K562 (cell line): ENCODE results near the gene PTGER2. TPM values are rescaled to one million over a fixed set of nuclear protein-coding genes. Genes with fewer than 3 reads are reported as not detected.

Experiments
- ATAC-seq: fragments of 200-7000 bp; cut with Tn5 transposase; 3 replicates; pipeline ENCODE4 v1.9.1; 2020; ENCODE audit warnings: moderate library complexity
- BruUV-seq: library from RNA; stranded (reverse); fragments of 400-500 nt; replicated peaks from 2 replicates; lab custom pipeline; 2021; lab: Mats Ljungman, UMichigan
- CTCF ChIA-PET: fragments of 300-600 bp; formaldehyde crosslinking; extraction: SDS; loops from one replicate; lab custom pipeline; 2021; ENCODE audit warnings: low intra/inter-chr PET ratio; lab: Yijun Ruan, JAX
- POLR2A ChIA-PET: fragments of 300-600, 350-650 bp; sonication (Branson Sonifier 250); formaldehyde crosslinking; extraction: SDS; loops from one replicate; lab custom pipeline; 2021; ENCODE audit warnings: antibody characterized with exemption, inconsistent platforms; lab: Yijun Ruan, JAX
- DNase-seq, 4 experiments: peaks; one replicate each; pipeline versions ENCODE4 v3.0.0 to v3.0.0-alpha.2; 2011 to 2018; ENCODE audit warnings: low spot score in 3 of 4, mixed read lengths in 3 of 4; ENCODE audit errors: extremely low read depth in 1 of 4
- FAIRE-seq: peaks from 2 replicates; lab custom pipeline; 2011; peaks lifted over from hg19 to GRCh38; lab: Jason Lieb, UNC
- H2AFZ ChIP-seq: 2 replicates; pipeline ENCODE4 v1.6.0; 2011; ENCODE audit warnings: low read depth, low read length, control low read depth, inconsistent platforms
- H3K27ac ChIP-seq: fragments of 200-600 bp; 3 replicates; pipeline ENCODE4 v1.8.0; 2011; ENCODE audit warnings: low read depth, mild to moderate bottlenecking, control low read depth, inconsistent platforms, low read length, moderate library complexity, mixed read lengths; ENCODE audit errors: extremely low read depth
- H3K27me3 ChIP-seq, 2 experiments: fragments of 300-600 bp in 1 of 2; 2 replicates in 1 of 2; 3 replicates in 1 of 2; pipeline versions ENCODE4 v1.6.0 to v1.8.0; 2011; ENCODE audit warnings: inconsistent platforms in 2 of 2, low read length in 2 of 2, mild to moderate bottlenecking in 1 of 2, mixed read lengths in 1 of 2, moderate library complexity in 1 of 2; ENCODE audit not compliant: control insufficient read depth in 2 of 2, insufficient read depth in 2 of 2
- H3K36me3 ChIP-seq: fragments of 300-600 bp; 3 replicates; pipeline ENCODE4 v1.8.0; 2011; ENCODE audit warnings: mild to moderate bottlenecking, low read length, inconsistent platforms; ENCODE audit not compliant: control insufficient read depth, insufficient read depth
- H3K4me1 ChIP-seq, 2 experiments: fragments of 200-600 bp in 1 of 2; replicated peaks in 1 of 2; 2 replicates in 1 of 2; 3 replicates in 1 of 2; pipeline versions ENCODE4 v1.5.1 to v1.8.0; 2011; ENCODE audit warnings: inconsistent platforms in 2 of 2, low read length in 2 of 2, mild to moderate bottlenecking in 1 of 2, mixed read lengths in 1 of 2, moderate library complexity in 1 of 2; ENCODE audit not compliant: control insufficient read depth in 2 of 2, insufficient read depth in 2 of 2
- H3K4me2 ChIP-seq: 2 replicates; pipeline ENCODE4 v1.6.1; 2011; ENCODE audit warnings: low read length, control low read depth, inconsistent platforms, mixed read lengths; ENCODE audit not compliant: insufficient read depth
- H3K4me3 ChIP-seq: fragments of 200-600 bp; sonication (generic), shearing (Covaris generic); 2 replicates; pipeline ENCODE4 v1.5.1; 2016; ENCODE audit warnings: control low read depth, inconsistent platforms
- H3K79me2 ChIP-seq: fragments of 200-600 bp; 3 replicates; pipeline ENCODE4 v1.8.0; 2011; ENCODE audit warnings: low read length, inconsistent platforms; ENCODE audit not compliant: control insufficient read depth, insufficient read depth
- H3K9ac ChIP-seq, 2 experiments: 2 replicates each; pipeline versions ENCODE4 v1.6.0 to v1.6.1; 2011; ENCODE audit warnings: low read depth in 2 of 2, low read length in 2 of 2, control low read depth in 1 of 2, inconsistent platforms in 1 of 2, mild to moderate bottlenecking in 1 of 2, mixed read lengths in 1 of 2; ENCODE audit not compliant: insufficient read depth in 1 of 2
- H3K9me1 ChIP-seq: one replicate; pipeline ENCODE4 v1.6.0; 2011; ENCODE audit warnings: inconsistent platforms, mild to moderate bottlenecking, low read length, moderate library complexity; ENCODE audit not compliant: control insufficient read depth, insufficient read depth
- H3K9me3 ChIP-seq: replicated peaks from 2 replicates; pipeline ENCODE4 v1.5.1; 2011; ENCODE audit warnings: low read depth, low read length, inconsistent platforms; ENCODE audit not compliant: control insufficient read depth, insufficient read depth
- H4K20me1 ChIP-seq: replicated peaks from 2 replicates; pipeline ENCODE4 v1.6.1; 2011; ENCODE audit warnings: low read length, inconsistent platforms, mixed read lengths; ENCODE audit not compliant: control insufficient read depth, insufficient read depth
- CHCHD3 ChIP-seq: fragments of 250-450 bp; sonication (Bioruptor Pico); IDR thresholded peaks from 2 replicates; pipeline ENCODE4 v2.1.2; 2022; ENCODE audit warnings: mild to moderate bottlenecking
- CTCF ChIP-seq, 3 experiments: IDR thresholded peaks in 2 of 3; conservative IDR thresholded peaks in 1 of 3; 2 replicates each; pipeline ENCODE4 v1.5.1; 2011 to 2012; ENCODE audit warnings: low read length in 3 of 3, mild to moderate bottlenecking in 3 of 3, control low read depth in 2 of 3, improper control_type of control experiment in 1 of 3, inconsistent platforms in 1 of 3, low read depth in 1 of 3, mixed read lengths in 1 of 3, moderate library complexity in 1 of 3; ENCODE audit not compliant: insufficient read depth in 2 of 3
- IFI16 ChIP-seq: fragments of 250-450 bp; sonication (Bioruptor Pico); IDR thresholded peaks from 2 replicates; pipeline ENCODE4 v2.1.2; 2022; ENCODE audit warnings: mild to moderate bottlenecking, inconsistent platforms
- KDM4B ChIP-seq, 2 experiments: fragments of 450-650 bp in 1 of 2; sonication (generic) in 1 of 2; IDR thresholded peaks; 2 replicates each; pipeline ENCODE4 v1.6.1; 2016 to 2017; ENCODE audit warnings: borderline replicate concordance in 2 of 2, antibody characterized with exemption in 1 of 2, low read depth in 1 of 2, mild to moderate bottlenecking in 1 of 2
- NEUROD1 ChIP-seq: fragments of 150-350 bp; IDR thresholded peaks from 2 replicates; pipeline ENCODE4 v1.6.1; 2014; ENCODE audit warnings: borderline replicate concordance, low read length, low read depth; ENCODE audit not compliant: partially characterized antibody
- PTRF ChIP-seq: fragments of 450-650 bp; IDR thresholded peaks from 2 replicates; pipeline ENCODE4 v1.6.1; 2016; ENCODE audit warnings: mild to moderate bottlenecking, missing genetic modification characterization, missing compliant biosample characterization
- RAD21 ChIP-seq, 2 experiments: fragments of 250-450 bp in 1 of 2; fragments of 450-650 bp in 1 of 2; sonication (Bioruptor Pico) in 1 of 2; formaldehyde crosslinking in 1 of 2; IDR thresholded peaks in 1 of 2; conservative IDR thresholded peaks in 1 of 2; 2 replicates each; pipeline versions ENCODE4 v1.4.0 to v1.8.0; 2020 to 2022; ENCODE audit warnings: mild to moderate bottlenecking in 2 of 2, moderate library complexity in 1 of 2
- TAF1 ChIP-seq: IDR thresholded peaks from 2 replicates; pipeline ENCODE4 v1.6.1; 2011; ENCODE audit warnings: mild to moderate bottlenecking, low read length, moderate library complexity; ENCODE audit not compliant: insufficient read depth, control insufficient read depth, severe bottlenecking; ENCODE audit errors: extremely low read depth
- ZBTB1 ChIP-seq: sonication (generic); formaldehyde crosslinking; IDR thresholded peaks from 2 replicates; pipeline ENCODE4 v1.8.1; 2023; ENCODE audit warnings: missing genetic modification reagents, low read depth, mild to moderate bottlenecking, borderline replicate concordance
- ZBTB34 ChIP-seq: fragments of 250-450 bp; sonication (Bioruptor Pico); IDR thresholded peaks from 2 replicates; pipeline ENCODE4 v1.8.0; 2021; ENCODE audit warnings: mild to moderate bottlenecking, moderate library complexity
- WGBS: fragments of 100-300 bp; shearing (Covaris generic); methylation state at CpG from one replicate; pipeline ENCODE4 v1.1.6; 2016; ENCODE audit warnings: low coverage, mixed read lengths; ENCODE audit not compliant: insufficient coverage; ENCODE audit errors: missing lambda C conversion rate; 5-methylcytosine and 5-hydroxymethylcytosine counted together
- in situ Hi-C: fragments of 300-500 bp; cut with MboI; formaldehyde crosslinking; loops from 4 replicates; pipeline ENCODE4 v1.15.0; 2018; ENCODE audit warnings: inconsistent platforms, mixed read lengths
- intact Hi-C: fragments of 100-400 bp; cut with micrococcal nuclease; formaldehyde crosslinking; loops from 2 replicates; pipeline ENCODE4 v1.14.2; 2022
- polyA plus RNA-seq, 8 experiments: library from polyadenylated mRNA; depleted of rRNA in 4 of 8; stranded (reverse) in 5 of 8; unstranded in 3 of 8; fragments of >200 nt; fragmentation: Nextera tagmentation in 2 of 8; fragmentation: Illumina TruSeq in 1 of 8; extraction: Ambion mirVana in 2 of 8; extraction: Trizol in 1 of 8; gene quantifications; 2 replicates each; pipeline versions ENCODE4 v1.2.1 to v1.2.3, GENCODE V29; 2011 to 2014; ENCODE audit warnings: inconsistent platforms in 1 of 8, missing spikeins in 1 of 8
- total RNA-seq, 7 experiments: library from RNA; depleted of rRNA in 6 of 7; stranded (reverse); fragments of >200 nt in 6 of 7; fragmentation: Illumina TruSeq in 2 of 7; extraction: Trizol in 2 of 7; gene quantifications; 2 replicates each; pipeline versions ENCODE4 v1.2.1 to v1.2.3, GENCODE V29; 2011 to 2021; ENCODE audit warnings: low replicate concordance in 1 of 7
- TF ChIP-seq, protein P1 (sequence below): sonication (generic); formaldehyde crosslinking; IDR thresholded peaks from 2 replicates; pipeline ENCODE4 v1.8.0; 2023; ENCODE audit warnings: missing genetic modification reagents, mild to moderate bottlenecking, borderline replicate concordance

The PTGER2 gene
- total and polyA plus RNA-seq, 9 of the 15 experiments (the other 6 are each of a cell fraction or from before 2014, with no cell fraction given), result not detected

DNA sequence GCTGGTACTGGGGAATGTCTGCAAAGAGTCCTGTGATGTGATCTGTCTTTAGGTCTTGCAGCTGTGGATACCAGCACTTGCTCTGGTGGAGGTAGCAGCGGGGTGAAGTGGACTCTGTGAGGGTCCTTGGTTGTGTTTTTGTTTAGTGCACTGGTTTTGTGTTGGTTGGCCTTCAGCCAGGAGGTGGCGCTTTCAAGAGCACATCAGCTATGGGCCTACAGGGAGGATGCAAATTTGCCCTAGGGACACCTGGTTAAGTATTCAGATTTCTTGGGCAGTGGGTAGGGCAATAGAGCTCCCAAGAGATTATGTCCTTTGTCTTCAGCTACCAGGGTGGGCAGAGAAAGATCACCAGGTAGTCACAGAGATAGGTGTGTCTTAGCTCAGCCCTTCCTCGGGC lies 63.8 kb downstream of the PTGER2 start:
- TF ChIP-seq, protein P1, sequence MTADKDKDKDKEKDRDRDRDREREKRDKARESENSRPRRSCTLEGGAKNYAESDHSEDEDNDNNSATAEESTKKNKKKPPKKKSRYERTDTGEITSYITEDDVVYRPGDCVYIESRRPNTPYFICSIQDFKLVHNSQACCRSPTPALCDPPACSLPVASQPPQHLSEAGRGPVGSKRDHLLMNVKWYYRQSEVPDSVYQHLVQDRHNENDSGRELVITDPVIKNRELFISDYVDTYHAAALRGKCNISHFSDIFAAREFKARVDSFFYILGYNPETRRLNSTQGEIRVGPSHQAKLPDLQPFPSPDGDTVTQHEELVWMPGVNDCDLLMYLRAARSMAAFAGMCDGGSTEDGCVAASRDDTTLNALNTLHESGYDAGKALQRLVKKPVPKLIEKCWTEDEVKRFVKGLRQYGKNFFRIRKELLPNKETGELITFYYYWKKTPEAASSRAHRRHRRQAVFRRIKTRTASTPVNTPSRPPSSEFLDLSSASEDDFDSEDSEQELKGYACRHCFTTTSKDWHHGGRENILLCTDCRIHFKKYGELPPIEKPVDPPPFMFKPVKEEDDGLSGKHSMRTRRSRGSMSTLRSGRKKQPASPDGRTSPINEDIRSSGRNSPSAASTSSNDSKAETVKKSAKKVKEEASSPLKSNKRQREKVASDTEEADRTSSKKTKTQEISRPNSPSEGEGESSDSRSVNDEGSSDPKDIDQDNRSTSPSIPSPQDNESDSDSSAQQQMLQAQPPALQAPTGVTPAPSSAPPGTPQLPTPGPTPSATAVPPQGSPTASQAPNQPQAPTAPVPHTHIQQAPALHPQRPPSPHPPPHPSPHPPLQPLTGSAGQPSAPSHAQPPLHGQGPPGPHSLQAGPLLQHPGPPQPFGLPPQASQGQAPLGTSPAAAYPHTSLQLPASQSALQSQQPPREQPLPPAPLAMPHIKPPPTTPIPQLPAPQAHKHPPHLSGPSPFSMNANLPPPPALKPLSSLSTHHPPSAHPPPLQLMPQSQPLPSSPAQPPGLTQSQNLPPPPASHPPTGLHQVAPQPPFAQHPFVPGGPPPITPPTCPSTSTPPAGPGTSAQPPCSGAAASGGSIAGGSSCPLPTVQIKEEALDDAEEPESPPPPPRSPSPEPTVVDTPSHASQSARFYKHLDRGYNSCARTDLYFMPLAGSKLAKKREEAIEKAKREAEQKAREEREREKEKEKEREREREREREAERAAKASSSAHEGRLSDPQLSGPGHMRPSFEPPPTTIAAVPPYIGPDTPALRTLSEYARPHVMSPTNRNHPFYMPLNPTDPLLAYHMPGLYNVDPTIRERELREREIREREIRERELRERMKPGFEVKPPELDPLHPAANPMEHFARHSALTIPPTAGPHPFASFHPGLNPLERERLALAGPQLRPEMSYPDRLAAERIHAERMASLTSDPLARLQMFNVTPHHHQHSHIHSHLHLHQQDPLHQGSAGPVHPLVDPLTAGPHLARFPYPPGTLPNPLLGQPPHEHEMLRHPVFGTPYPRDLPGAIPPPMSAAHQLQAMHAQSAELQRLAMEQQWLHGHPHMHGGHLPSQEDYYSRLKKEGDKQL (CRISPR knock-in tag), result no peak
- TF ChIP-seq RAD21 (CRISPR knock-in tag; conservative IDR thresholded peaks at IDR 0.05 in 1 of 2, IDR thresholded peaks at IDR 0.05 in 1 of 2), result peak in 1 of 2 experiments; percentile 13; a peak in 1 of 4 replicates
- no peak for TF ChIP-seq TAF1
- 0 out of 6 replicates have a peak, but pooled peaks of 1 of the 3 experiments have one; percentile 10 for TF ChIP-seq CTCF (IDR thresholded peaks at IDR 0.05 in 2 of 3, conservative IDR thresholded peaks at IDR 0.05 in 1 of 3; ENCODE audit: insufficient read depth in 2 of 3, low read depth in 1 of 3, low read length in 3 of 3)
- TF ChIP-seq ZBTB34 (CRISPR knock-in tag), result no peak
- TF ChIP-seq KDM4B (IDR thresholded peaks at IDR 0.05; ENCODE audit: borderline replicate concordance in 2 of 2, low read depth in 1 of 2), result no peak
- no peak for TF ChIP-seq NEUROD1
- no peak for TF ChIP-seq PTRF (tag)
- TF ChIP-seq CHCHD3, result no peak
- no peak for TF ChIP-seq IFI16 (CRISPR knock-in tag)
- no peak for TF ChIP-seq ZBTB1 (CRISPR knock-in tag)
- TF ChIP-seq, all 486 proteins: peak for 2
- H3K9me3 ChIP-seq, result no peaks in the 10 kb centered on the region
- no peaks in the 10 kb centered on the region; a peak in 1 of 5 replicates for H3K27me3 ChIP-seq
- H4K20me1 ChIP-seq, result no peaks in the 10 kb centered on the region
- DNase-seq (peak in 1 of 4 experiments; percentile 4), ATAC-seq (no peak), FAIRE-seq (no peak)
- no TSS peak for BruUV-seq
- H3K9me1 ChIP-seq, result no peaks in the 10 kb centered on the region
- WGBS, result 6% methylated on average over 3 of the region's 3 CpGs
- H3K9ac ChIP-seq, result no peak overlapping the region
- H3K4me3 ChIP-seq, result no peak overlapping the region
- ChIA-PET POLR2A (no interaction called here), CTCF (no interaction called here)
- H3K4me1 ChIP-seq, result no peaks in the 10 kb centered on the region
- H3K79me2 ChIP-seq, result no peaks in the 10 kb centered on the region
- intact Hi-C loops, result no loop called here
- H2AFZ ChIP-seq, result no peak overlapping the region
- no peak overlapping the region for H3K4me2 ChIP-seq
- H3K36me3 ChIP-seq, result no peaks in the 10 kb centered on the region
- H3K27ac ChIP-seq, result no peak overlapping the region
- in situ Hi-C loops, result no loop called here
